Nucleus accumbens (tissue), 56 donors: Measurements from ENCODE around the gene NCEH1.
"Not testable (repeated sequence)": the region's sequence is repeated elsewhere in the genome, so short reads cannot be mapped to it uniquely, and the experiment has no call there.

ENCODE experiments used
- DNase-seq, 56 donors: peaks; one replicate each; lab custom pipeline; 2025; lab: John Stamatoyannopoulos, UW

NCEH1 gene, protein sequence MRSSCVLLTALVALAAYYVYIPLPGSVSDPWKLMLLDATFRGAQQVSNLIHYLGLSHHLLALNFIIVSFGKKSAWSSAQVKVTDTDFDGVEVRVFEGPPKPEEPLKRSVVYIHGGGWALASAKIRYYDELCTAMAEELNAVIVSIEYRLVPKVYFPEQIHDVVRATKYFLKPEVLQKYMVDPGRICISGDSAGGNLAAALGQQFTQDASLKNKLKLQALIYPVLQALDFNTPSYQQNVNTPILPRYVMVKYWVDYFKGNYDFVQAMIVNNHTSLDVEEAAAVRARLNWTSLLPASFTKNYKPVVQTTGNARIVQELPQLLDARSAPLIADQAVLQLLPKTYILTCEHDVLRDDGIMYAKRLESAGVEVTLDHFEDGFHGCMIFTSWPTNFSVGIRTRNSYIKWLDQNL

DNA sequence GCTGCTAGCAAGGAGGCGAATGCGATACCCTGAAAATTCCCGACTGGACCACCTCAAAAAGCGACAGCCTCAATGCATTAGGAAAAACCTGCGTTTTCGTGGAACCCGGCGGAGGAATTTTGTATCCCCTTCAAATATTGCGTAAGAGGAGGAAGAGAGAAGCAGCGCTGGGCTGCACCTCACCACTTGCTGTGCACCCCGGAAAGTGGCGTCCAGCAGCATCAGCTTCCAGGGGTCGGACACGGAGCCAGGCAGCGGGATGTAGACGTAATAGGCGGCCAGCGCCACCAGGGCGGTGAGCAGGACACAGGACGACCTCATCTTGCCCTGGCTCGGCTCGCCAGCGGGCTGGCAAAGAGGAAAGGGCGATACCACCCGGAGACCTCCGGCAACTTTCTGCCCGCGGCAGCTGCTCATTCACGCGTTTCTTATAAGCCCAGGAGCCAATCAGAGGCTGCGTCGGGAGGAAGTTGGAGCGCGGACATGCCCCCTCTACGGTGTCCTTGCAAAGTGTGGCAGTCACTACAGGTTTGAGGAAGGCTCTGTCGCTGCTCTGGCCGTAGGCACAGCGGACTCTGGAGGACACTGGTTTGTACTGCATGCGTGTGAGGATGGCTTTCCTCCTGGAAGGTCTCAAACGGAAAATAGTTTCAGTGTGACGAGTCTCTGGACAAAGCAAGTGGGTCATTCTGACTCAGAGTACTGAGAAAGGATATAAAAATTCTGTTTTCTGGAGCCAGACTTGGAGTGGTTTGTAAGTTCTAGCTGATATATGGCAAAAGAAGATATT, at the start of gene NCEH1:
Gene NCEH1, minus strand, starts transcription at position 404 of the 790 bp plus-strand sequence. Its CDS starts 83 bp downstream, at position 321.
- DNase-seq, result peak; percentile 33 to 92 (median 77)

DNA sequence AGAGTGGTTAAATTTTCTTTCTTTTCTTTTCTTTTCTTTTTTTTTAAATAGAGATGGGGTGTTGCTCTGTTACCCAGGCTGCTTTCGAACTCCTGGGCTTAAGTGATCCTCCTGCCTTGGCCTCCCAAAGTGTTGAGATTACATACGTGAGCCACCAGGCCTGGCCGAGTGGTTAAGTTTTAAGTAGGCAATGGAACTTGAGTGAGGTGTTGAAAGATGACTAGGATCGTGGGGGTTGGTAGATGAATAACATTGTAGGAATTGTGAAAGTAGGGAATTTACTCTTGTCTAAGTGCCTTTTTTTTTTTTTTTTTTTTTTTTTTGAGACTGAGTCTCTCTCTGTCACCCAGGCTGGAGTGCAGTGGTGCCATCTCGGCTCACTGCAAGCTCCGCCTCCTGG, 49.5 kb upstream of the NCEH1 start:
- not testable (repeated sequence) for DNase-seq

DNA sequence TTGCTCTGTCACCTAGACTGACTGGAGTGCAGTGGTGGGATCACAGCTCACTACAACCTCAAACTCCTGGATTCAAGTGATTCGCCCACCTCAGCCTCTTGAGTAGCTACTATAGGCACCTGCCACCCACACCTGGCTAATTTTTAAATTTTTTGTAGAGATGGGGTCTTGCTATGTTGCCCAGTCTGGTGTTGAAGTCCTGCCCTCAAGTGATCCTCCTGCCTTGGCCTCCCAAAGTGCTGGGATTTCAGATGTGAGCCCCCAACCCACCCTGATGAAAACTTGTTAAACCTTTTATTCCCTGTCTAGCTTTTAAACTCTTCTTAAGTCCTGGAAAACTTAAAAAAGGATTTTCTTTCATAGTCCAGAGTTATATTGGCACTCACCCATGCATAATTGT, 42.3 kb upstream of the NCEH1 start:
- DNase-seq, result no peak

DNA sequence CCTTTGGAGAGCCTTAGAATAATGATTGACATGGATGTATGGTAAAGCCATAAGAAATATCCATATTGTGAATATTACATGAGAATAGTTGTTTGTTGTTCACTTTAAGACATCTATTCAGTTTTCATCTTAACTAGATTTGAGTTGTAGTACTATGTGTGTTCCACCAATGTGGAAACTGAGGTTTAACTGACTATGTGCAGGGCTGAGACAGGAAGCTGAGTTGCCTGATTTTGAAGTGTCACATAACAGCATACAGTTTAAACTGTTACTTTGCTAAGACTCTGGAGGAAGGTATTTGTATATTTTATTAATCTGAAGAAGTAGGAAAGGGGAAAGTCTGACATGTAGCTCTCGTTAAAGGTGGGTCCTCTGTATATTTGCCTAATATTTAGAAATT, 41.8 kb upstream of the NCEH1 start:
- DNase-seq, result no peak

DNA sequence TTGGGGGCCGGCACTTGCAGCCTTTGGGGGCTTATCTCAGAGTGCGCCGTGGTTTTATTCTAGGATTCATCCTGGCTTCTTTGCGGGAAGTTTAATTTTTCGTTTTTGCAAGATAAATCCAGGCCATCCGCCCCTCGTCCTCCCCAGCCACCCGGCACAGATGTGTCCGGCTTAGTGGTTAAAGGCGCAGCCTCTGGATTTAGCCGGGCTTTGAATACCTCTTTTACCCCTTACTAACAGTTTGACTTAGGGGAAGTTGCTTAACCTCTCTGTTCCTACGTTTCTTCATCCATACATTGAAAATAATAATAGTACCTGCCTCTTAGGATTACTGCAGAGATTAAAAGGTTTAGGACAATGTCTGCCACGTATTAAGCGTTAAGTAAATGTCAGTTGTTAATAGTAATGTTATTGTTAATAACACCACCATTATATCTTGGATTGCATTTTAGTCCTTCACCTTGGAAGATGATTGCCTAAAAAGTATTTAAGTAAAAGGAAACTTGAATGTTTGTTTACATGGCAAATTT, 40.4 kb upstream of the NCEH1 start:
- peak in 1 of 56 donors; percentile 40 for DNase-seq

DNA sequence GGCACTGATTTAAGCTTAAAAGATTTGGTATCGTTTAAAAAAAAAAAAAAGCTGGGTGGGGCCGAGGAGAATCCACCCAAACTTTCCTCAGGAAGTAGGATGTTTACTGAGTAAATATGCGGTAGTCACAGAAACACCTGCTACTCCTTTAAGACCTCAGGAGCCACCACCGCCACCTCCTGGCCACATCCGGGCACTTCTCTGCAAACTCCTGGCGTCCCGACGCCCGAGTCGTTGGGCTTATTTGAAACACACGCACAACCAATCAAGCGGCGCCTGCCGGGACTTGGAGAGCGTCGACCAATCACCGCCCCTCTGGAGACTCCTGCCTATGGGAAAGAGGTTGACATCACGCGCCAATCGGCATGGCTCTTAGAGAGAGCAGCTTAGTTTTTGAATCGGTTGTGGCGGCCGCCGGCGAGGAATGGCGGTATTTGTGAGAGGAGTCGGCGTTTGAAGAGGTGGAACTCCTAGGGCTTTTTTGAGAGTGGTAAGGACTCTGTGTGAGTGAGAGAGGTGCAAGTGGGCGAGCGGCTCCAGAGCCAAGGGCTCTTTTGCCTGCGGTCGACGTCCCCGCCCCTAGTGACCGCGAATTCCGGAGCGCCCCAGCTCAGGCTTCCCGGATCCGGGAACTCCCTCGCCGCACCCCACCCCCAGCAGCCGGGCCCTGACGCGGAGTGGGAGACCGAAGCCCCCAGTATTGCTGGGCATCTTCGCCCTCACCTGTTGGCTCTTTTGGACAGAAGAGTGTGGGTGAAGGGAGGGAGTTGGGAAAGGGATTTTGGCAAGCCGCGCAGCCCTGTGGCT, 39.7 kb upstream of the NCEH1 start, which contains the start of gene ECT2:
Gene ECT2, plus strand, starts transcription at position 359 of the 807 bp plus-strand sequence. CDS start 3,805 bp downstream, outside the sequence.
- DNase-seq, result peak; percentile 67 to 99 (median 97)

DNA sequence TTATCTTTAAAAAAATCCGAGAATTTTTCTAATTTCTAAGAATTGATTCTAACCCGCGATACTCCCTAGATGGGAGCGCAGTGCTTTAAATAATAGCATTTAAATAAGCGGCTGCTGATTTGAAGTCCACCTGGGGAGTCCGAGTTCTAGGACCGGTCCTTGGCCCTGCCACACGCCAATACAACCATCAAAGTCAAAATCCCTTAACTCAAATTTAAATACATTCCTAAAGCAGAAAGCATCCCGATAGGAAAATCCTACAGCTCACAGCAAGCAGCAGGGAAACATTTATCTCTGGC, 39.2 kb upstream of the NCEH1 start:
- peak in 5 of 56 donors; percentile 4 to 55 (median 39) for DNase-seq

DNA sequence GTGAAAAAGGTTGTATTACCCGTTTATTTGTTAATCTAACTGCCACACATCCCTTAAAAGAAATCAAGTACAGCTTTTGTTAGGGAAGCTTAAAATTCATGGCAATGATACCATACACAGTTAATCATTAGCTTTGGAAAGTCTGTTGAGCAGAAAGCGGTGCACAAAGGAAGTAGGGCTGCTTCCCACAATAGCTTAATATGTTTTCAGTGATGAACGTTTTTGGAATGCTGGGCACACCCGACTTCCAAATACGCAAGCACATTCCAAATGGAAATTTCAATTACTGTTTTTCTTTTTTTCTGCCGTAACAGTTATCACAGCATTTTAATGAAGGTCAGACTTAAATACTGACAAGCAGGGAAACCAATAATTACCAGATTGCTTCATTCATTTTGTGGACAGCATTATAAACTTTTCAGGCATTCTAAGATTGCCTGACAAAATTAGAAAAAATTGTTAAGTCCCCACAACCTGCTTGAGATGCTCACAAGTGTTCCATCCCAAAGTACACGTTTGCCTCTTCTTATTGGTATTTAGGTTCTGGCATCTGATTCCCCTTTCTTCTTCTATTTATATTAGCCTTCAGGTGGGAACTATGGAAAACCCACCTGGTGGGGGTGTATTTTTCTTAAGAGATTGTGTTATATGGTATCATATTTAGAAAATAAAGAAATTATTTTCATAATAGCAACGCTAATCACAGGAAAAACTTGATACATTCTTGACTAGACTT, 38.5 kb upstream of the NCEH1 start:
- no peak for DNase-seq

DNA sequence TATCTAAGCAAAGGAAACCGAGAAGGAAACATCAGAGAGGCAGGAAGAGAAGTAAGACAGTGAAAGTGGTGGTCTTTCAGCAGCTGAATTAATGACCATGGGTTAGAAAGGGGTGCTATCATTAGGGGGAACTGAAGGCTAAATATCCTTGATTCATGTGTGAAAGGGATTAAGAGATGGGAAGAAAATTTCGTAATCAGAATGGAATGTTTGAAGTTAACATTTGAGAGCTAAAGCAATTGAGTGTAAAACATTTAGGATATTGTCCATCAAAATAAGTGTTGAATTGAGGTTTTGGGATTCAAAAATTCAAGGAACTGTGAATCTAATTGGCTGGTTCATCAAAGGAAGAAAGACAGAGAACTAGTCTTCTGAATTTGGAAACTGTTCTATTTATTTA, 35.6 kb upstream of the NCEH1 start:
- DNase-seq, result no peak

DNA sequence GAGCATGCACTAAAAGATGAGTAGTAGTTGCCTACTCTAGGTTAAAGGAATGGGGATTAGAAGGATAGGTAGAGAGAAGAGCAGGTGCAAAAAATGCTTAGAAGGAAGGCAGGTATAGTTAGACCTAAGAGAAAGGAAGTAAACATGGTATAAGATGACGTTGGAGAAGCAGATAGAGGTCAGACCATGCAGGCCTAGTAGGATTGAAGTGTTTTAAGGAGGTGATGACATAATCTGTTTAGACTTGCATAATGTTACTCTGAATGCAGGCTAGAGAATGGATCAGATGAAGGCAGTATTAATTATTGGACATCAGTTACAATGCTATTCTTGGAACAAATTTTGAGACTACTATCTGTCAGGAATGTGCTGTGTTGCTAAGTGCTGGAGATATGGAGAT, 28.6 kb upstream of the NCEH1 start:
- no peak for DNase-seq

DNA sequence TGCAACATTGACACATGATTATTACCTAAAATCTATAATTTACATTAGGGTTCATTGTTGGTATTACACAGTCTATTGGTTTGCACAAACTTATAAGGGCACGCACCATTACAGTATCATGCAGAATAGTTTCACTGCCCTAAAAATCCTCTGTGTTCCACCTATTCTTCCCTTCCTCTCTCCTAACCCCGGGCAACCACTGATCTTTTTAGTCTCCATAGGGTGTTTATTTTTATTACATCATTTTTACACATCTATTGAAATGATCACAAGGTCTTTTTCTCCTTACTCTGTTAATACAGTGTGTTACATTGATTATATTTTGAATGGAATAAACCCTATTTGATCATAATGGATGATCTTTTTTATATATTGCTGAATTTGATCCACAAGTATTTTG, 24.1 kb upstream of the NCEH1 start:
- no peak for DNase-seq

DNA sequence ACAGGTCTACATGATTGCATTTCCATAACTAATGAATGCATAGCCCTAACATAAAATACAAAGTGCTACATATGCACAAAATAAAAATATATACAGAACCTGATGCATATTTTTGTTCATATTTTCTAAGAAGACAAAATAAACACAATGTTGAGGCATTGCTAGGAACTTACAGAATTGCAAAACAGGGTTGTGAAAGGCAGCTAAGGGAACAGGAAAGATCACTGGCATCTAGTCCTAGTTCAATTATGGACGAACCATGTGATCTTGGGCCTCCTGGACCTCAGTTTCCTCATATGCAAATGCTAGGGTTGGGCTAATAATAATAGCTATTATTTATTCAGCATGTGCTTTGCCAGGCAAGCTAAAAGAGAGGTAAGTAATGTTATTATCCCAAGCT, 15.5 kb upstream of the NCEH1 start:
- DNase-seq, result no peak

DNA sequence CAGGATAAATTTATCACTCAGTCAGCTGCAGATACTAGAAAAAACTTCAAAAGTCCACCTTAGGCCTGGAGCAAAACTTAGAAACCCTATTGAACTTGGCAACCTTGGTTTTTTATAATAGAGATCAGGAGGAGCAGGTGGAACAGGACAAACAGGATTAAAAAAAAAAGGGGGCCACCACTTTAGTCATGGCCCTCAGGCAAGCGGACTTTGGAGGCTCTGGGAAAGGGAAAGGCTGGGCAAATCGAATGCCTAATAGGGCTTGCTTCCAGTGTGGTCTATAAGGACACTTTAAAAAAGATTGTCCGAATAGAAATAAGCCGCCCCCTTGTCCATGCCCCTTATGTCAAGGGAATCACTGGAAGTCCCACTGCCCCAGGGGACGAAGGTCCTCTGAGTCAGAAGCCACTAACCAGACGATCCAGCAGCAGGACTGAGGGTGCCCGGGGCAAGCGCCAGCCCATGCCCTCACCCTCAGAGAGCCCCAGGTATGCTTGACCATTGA, 11.7 kb upstream of the NCEH1 start:
- not testable (repeated sequence) for DNase-seq

DNA sequence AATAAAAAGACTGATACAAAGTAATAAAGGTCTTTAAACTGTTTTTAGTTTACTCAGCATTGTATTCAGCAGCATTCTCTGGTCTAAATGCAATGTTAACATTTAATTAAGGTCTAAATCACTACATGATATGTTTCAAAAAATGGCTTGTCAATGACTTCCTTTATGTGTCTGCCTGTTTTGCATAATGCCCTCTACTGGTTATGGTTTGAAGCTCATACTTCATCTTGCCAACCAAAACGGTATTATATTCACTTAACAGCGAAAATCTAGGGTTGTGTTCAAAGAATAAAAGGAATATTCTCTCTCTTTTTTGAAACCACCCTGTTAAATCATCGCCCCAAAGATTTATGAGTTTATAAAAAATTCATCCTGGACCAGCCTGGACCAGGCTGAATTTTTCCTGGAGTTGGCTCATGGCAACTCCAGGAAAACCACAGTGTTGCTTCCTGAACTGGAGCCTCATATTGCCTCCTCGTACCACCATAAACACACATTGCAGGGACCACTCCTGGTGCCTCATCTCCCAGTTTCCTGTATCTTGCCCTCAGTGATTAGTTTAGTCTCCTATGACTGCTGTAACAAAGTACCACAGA, 6.7 kb upstream of the NCEH1 start:
- DNase-seq, result no peak

DNA sequence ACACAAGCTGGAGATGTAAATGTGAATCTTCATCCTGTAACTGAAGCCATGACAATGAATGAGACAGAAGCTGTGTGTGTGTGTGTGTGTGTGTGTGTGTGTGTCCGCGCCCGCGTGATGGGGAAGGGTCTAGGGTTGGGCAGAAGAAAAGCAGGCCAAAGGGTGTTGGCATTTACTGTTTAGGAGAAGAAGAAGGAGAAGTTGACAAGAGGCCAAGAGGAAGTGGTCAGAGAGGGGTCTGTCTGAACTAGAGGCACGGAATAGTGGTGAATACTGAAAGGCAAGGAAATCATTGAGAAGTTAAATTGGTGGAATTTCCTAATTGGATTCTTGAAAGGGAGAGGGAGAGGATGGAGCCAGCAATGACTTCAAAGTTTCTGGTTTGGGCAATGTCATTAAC, 5.6 kb upstream of the NCEH1 start:
- peak in 10 of 56 donors; percentile 1 to 17 (median 10) for DNase-seq

DNA sequence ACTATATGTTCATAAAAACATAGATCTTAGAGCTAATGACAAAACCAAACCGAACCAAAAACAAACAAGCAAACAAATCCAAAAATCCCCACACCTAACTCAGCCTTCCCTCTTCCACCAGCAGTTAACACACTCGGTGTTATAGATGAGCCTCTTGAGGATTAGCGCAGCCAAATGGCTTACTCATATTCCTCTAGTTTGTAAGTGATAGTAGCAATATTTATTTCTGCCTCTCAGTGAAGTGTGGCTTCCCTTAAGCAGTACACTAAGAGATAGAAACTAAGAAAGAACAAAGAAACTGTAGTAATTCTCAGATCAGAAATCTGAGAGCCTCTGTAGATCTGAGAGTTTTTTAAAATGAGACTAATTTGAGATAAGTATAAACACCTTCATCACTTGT, 2.4 kb upstream of the NCEH1 start:
- no peak for DNase-seq

DNA sequence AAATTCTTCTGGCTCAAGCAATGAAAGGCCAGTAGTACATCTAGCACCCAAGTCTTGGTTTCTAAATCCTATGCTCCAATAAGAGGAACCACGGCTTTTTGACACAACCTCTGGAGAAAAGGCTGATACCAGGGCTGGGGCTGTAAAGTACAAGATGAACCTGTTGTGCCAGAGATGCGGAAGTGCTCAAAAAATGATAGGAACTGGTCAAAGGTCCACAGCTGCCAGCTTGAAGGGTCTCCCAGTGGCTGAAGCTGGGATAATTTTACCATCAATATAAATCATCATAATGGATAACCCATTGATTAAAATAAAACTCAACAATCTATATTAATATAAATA, 558 bp upstream of the NCEH1 start:
- no peak for DNase-seq

DNA sequence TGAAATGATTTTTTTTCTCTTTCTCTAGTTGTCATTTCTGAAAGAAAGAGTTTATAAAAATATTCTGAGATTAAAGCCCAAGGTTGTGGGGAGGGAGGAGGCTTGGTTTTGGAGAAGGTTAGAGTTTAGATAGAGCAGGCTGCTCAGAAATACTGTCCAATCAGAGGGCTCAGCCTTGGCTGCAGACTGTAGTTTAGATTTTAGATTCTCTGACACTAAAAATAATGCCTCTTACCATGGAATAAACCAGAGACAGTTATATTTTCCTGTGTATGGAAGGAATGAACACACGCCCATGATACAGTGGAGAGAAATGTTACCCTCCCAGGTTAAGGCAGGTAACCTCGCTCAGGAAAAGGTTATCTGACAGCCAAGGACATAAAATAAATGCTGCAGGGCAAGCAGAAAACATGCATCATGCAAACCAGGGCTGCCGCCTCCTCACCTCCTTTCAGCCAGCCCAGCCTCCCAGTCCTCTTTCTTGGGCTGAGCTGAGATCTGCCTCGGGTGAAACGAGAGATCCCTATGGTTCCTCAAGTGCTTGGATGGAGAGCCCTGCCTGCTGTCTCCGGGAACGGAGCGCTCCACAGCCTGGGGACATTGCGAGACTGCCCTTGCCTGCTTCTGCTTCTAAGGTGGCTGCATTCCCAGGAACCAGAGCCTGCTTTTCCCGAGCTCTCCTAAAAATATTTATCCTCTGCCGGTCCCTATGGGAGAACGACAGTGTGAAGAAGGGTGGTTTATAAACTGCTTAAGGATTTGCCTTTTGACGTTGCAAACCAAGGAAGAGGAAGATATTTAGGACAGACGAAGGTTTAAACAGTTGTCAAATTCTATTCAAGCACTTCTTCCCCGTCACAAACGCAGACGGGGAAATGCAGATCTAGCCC, 848 bp downstream of the NCEH1 start:
- peak in 33 of 56 donors; percentile 2 to 48 (median 23) for DNase-seq
